Measurements from ENCODE around the gene STX11.

The STX11 gene

GRCh38 chr6:144141470-144141869 is 8.8 kb upstream of the STX11 start:
- no peak for DNase-seq (ENCODE audit: low read depth, low spot score)

GRCh38 chr6:144143106-144143505 is 7.2 kb upstream of the STX11 start:
- no peak for DNase-seq (ENCODE audit: low read depth, low spot score)

GRCh38 chr6:144143878-144144277 is 6.4 kb upstream of the STX11 start:
- no peak for DNase-seq (ENCODE audit: low read depth, low spot score)

- DNase-seq (ENCODE audit: low read depth, low spot score), result no peak
These were observed 5.3 kb upstream of the STX11 start for GRCh38 chr6:144144996-144145395.

GRCh38 chr6:144145541-144145940 is 4.8 kb upstream of the STX11 start:
- DNase-seq (ENCODE audit: low read depth, low spot score), result no peak

- no peak for DNase-seq (ENCODE audit: low read depth, low spot score)
These were observed 1.4 kb upstream of the STX11 start for GRCh38 chr6:144148886-144149285.

- DNase-seq (ENCODE audit: low read depth, low spot score), result no peak
These were observed 791 bp upstream of the STX11 start for GRCh38 chr6:144149558-144149893.

GRCh38 chr6:144150710-144151657 is 667 bp downstream of the STX11 start:
- no peak for DNase-seq (ENCODE audit: low read depth, low spot score)

DNA sequence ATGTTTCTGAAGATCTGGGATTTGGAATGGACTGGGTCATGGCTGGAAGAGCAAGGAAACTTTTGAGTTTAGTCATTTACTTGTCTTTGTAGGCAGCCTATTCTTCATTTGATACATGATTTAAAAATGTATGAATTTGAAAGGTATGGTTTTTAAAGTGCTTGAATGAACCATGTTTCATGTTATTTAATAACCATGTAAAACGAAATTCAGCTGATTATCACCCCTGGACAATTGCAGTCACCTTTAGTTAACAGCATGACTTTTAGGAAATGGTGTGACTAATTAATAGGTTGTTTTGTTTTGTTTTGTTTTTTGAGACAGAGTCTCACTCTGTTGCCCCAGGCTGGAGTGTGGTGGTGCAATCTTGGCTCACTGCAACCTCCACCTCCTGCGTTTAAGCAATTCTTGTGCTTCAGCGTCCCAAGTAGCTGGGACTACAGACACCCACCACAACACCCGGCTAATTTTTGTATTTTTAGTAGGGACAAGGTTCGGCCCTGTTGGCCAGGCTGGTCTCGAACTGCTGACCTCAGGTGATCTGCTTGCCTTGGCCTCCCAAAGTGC is 2.1 kb downstream of the STX11 start:
- no peak for DNase-seq (ENCODE audit: low read depth, low spot score)

GRCh38 chr6:144153260-144153659 is 2.9 kb downstream of the STX11 start:
- DNase-seq (ENCODE audit: low read depth, low spot score), result no peak

DNA sequence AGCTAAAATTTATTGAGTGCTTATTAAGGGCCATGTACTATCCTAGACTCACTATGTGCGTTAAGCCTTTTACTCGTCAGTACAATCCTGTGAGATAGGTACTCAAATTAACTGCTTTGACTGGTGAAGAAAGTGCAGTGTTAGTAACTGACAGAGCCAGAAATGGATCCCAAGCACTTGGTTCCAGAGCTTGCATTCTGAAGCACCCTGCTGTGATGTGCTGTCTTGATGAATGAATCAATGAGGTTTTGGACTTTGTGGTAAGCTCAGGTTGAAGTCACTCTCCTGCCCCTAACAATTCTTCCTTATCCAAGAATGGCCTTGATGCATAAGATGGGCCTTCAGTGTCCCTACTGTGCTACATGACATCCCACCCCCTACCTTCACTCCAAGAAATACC is 3.7 kb downstream of the STX11 start:
- no peak for DNase-seq (ENCODE audit: low read depth, low spot score)

DNA sequence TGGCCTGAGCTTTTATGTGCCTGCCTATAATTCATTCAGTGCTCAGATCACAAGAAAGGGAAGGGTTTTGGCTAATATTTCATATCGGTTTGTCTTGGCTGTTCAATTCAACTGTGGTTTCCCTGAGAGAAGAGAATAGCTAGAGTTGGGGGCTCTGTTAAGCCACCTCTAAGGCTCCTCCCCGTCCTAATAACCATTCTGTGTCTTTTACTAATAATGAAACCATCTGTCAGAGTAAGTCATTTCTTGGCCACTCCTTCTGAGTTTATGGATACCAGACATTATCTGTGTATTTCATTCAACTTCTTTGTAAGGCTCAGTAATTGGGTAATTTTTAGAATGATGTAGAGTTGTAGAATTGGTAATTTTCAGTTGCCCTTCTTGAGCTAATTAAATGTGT is 5.2 kb downstream of the STX11 start:
- DNase-seq (ENCODE audit: low read depth, low spot score), result no peak

- no peak for DNase-seq (ENCODE audit: low read depth, low spot score)
These were observed 6.0 kb downstream of the STX11 start for GRCh38 chr6:144156338-144156737.

- DNase-seq (ENCODE audit: low read depth, low spot score), result no peak
These were observed 6.7 kb downstream of the STX11 start for GRCh38 chr6:144156991-144157390.

GRCh38 chr6:144158133-144158532 is 7.8 kb downstream of the STX11 start:
- peak; percentile 42 for DNase-seq (ENCODE audit: low read depth, low spot score)

GRCh38 chr6:144159223-144159622 is 8.9 kb downstream of the STX11 start:
- no peak for DNase-seq (ENCODE audit: low read depth, low spot score)

DNA sequence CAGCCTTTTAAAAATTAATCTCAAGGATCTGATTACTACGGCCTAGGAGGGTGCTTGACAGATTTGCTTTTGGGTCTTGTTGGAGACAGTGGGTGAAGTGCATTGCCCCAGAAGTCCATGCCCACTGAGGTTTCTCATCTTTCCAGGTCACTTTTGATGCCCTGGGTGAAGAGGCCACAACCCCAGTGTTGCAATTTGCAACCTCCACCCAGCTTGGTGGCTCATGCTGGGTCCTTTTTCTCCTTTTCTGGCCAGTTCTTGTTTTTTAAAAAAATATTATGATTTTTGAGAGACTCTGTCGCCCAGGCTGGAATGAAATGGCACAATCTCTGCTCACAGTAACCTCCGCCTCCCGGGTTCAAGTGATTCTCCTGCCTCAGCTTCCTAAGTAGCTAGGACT is 9.4 kb downstream of the STX11 start:
- no peak for DNase-seq (ENCODE audit: low read depth, low spot score)

GRCh38 chr6:144160431-144161005 is 10.2 kb downstream of the STX11 start:
- no peak for DNase-seq (ENCODE audit: low read depth, low spot score)

GRCh38 chr6:144161975-144162374 is 11.7 kb downstream of the STX11 start:
- no peak for DNase-seq (ENCODE audit: low read depth, low spot score)

GRCh38 chr6:144162977-144163376 is 12.7 kb downstream of the STX11 start:
- DNase-seq (ENCODE audit: low read depth, low spot score), result no peak

DNA sequence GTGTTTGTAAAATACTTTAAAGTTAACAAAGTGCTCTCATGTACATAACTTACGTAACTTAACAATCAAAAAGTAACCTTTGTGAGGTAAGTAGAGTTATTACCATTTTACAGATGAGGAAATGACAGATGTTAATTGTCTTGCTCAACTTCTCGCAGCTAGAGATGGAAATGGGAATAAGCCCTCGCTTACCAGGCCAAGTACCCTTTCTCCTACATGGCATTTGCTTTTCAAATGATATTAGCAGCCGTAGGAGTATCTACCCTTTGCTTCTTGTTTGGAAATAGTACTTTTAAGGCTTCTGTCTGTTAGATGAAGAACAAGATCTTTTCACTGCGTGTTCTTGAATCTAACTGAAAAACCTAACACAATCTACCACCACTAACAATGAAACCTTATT is 15.5 kb downstream of the STX11 start:
- DNase-seq (ENCODE audit: low read depth, low spot score), result no peak

- no peak for DNase-seq (ENCODE audit: low read depth, low spot score)
These were observed 19.7 kb downstream of the STX11 start for GRCh38 chr6:144170044-144170443.

DNA sequence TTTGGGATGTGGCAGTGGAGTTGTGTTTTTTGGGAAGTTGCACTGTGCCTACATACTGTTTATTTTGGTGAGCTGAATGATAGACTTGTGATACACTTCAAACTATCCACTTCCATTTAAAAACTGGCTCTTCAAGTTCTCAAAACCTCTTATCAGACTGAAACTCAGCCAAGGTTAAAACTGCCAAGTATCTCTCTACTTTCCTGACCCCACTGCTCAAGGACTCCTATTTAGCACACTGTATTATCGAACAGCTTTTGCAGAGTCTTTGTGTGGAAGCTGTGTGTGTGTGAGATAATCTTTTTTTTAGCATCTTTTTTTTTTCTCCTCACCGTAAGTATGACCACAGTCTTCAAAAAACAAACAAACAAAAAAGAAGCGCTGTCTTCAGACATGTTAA is 21.1 kb downstream of the STX11 start:
- no peak for DNase-seq (ENCODE audit: low read depth, low spot score)

All from iPS DF 19.7 (cell line).